ENCODE data around the gene CSF2RB.

Gene CSF2RB

GRCh38 chr22:36873614-36874308, 39.7 kb upstream of the CSF2RB start:
- Histone ChIP-seq H3K27ac (ENCODE audit: low read depth, low read length) (no peak overlapping the region), H3K27me3 (ENCODE audit: insufficient read depth, low read length) (peaks cover 16% of the 10 kb centered on the region), H3K4me1 (ENCODE audit: control insufficient read depth, insufficient read depth, low read length, unreplicated experiment) (peaks cover 7% of the 10 kb centered on the region), H3K4me3 (ENCODE audit: low read depth, low read length) (no peak overlapping the region), H2AFZ (ENCODE audit: low read length, unreplicated experiment) (no peak overlapping the region), H3K79me2 (ENCODE audit: control insufficient read depth, insufficient read depth, low read length, unreplicated experiment) (no peaks in the 10 kb centered on the region), H3K36me3 (ENCODE audit: insufficient read depth, low read length) (no peaks in the 10 kb centered on the region)

DNA sequence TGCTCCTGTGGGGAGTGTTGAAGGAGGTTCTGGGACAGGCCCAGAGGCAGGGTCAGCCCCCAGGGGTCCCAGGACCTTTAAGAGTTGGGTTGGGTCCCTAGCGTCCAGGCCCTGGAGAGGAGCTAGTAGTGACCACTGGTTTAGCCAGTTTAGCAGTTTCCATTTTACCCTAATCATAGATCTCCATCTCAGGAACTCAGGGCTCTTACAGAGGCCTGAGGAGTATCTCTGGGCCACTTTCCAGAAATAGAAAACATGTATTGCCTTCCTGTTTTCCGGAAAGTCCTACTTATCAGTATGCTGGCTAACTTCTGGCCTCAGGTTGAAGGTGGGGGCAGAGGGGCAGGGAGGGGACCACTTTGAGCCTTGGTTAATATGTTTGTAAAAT, 39.1 kb upstream of the CSF2RB start:
- no peak overlapping the region for H3K4me3 ChIP-seq (ENCODE audit: low read depth, low read length)
- no peaks in the 10 kb centered on the region for H3K79me2 ChIP-seq (ENCODE audit: control insufficient read depth, insufficient read depth, low read length, unreplicated experiment)
- no peak overlapping the region for H2AFZ ChIP-seq (ENCODE audit: low read length, unreplicated experiment)
- H3K36me3 ChIP-seq (ENCODE audit: insufficient read depth, low read length), result no peaks in the 10 kb centered on the region
- H3K27me3 ChIP-seq (ENCODE audit: insufficient read depth, low read length), result peaks cover 20% of the 10 kb centered on the region
- H3K4me1 ChIP-seq (ENCODE audit: control insufficient read depth, insufficient read depth, low read length, unreplicated experiment), result peaks cover 7% of the 10 kb centered on the region
- no peak overlapping the region for H3K27ac ChIP-seq (ENCODE audit: low read depth, low read length)

- H3K36me3 ChIP-seq (ENCODE audit: insufficient read depth, low read length), result no peaks in the 10 kb centered on the region
- peaks cover 24% of the 10 kb centered on the region for H3K27me3 ChIP-seq (ENCODE audit: insufficient read depth, low read length)
- H3K27ac ChIP-seq (ENCODE audit: low read depth, low read length), result no peak overlapping the region
These were observed 38.7 kb upstream of the CSF2RB start for GRCh38 chr22:36874736-36875135.

GRCh38 chr22:36875741-36876140, 37.7 kb upstream of the CSF2RB start:
- no peak overlapping the region for H3K4me3 ChIP-seq (ENCODE audit: low read depth, low read length)
- H3K79me2 ChIP-seq (ENCODE audit: control insufficient read depth, insufficient read depth, low read length, unreplicated experiment), result no peaks in the 10 kb centered on the region
- H3K27me3 ChIP-seq (ENCODE audit: insufficient read depth, low read length), result peaks cover 22% of the 10 kb centered on the region
- no peaks in the 10 kb centered on the region for H3K36me3 ChIP-seq (ENCODE audit: insufficient read depth, low read length)
- H3K27ac ChIP-seq (ENCODE audit: low read depth, low read length), result no peak overlapping the region
- no peak overlapping the region for H2AFZ ChIP-seq (ENCODE audit: low read length, unreplicated experiment)
- peaks cover 7% of the 10 kb centered on the region for H3K4me1 ChIP-seq (ENCODE audit: control insufficient read depth, insufficient read depth, low read length, unreplicated experiment)

More at GRCh38 chr22:36874736-36875135, 38.7 kb upstream of the CSF2RB start:
- H2AFZ ChIP-seq (ENCODE audit: low read length, unreplicated experiment), result no peak overlapping the region
- H3K4me3 ChIP-seq (ENCODE audit: low read depth, low read length), result no peak overlapping the region
- H3K4me1 ChIP-seq (ENCODE audit: control insufficient read depth, insufficient read depth, low read length, unreplicated experiment), result peaks cover 7% of the 10 kb centered on the region
- H3K79me2 ChIP-seq (ENCODE audit: control insufficient read depth, insufficient read depth, low read length, unreplicated experiment), result no peaks in the 10 kb centered on the region

GRCh38 chr22:36879775-36880174, 33.7 kb upstream of the CSF2RB start:
- Histone ChIP-seq H3K27ac (ENCODE audit: low read depth, low read length) (no peak overlapping the region), H3K79me2 (ENCODE audit: control insufficient read depth, insufficient read depth, low read length, unreplicated experiment) (no peaks in the 10 kb centered on the region), H3K4me3 (ENCODE audit: low read depth, low read length) (no peak overlapping the region), H3K4me1 (ENCODE audit: control insufficient read depth, insufficient read depth, low read length, unreplicated experiment) (no peaks in the 10 kb centered on the region), H3K27me3 (ENCODE audit: insufficient read depth, low read length) (peaks cover 22% of the 10 kb centered on the region), H3K36me3 (ENCODE audit: insufficient read depth, low read length) (no peaks in the 10 kb centered on the region), H2AFZ (ENCODE audit: low read length, unreplicated experiment) (no peak overlapping the region)

DNA sequence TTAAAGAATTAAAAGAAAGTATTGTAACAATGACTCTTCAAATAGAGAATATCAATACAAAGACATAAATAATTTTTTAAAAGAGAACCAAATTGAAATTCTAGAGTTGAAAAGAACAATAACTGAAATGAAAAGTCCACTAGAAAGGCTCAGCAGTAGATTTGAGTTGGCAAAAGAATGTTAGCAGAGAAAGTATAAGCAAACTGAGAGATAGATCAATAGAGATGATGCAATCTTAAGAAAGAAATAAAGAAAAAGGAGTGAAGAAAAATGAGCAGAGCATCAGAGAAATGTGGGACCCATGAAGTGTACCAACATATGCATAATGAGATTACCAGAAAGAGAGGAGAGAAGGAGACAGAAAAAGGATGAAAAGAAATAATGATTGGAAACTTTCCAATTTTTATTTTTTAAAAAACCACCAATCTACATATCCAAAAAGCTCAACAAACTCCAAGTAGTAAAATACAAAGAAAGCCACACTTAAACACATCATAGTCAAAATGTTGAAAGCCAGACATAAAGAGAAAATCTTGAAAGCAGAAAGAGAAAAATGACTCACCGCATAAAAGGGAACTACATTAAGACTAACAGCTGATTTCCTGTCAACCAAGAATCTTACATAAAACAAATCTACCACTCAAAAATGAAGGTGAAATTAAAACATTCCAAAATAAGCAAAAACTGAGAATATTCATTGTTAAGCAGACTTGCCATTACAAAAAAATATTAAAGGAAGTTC, 31.8 kb upstream of the CSF2RB start:
- Histone ChIP-seq H3K79me2 (ENCODE audit: control insufficient read depth, insufficient read depth, low read length, unreplicated experiment) (no peaks in the 10 kb centered on the region), H3K36me3 (ENCODE audit: insufficient read depth, low read length) (no peaks in the 10 kb centered on the region), H3K4me1 (ENCODE audit: control insufficient read depth, insufficient read depth, low read length, unreplicated experiment) (no peaks in the 10 kb centered on the region), H3K27me3 (ENCODE audit: insufficient read depth, low read length) (peaks cover 22% of the 10 kb centered on the region), H2AFZ (ENCODE audit: low read length, unreplicated experiment) (no peak overlapping the region), H3K27ac (ENCODE audit: low read depth, low read length) (no peak overlapping the region), H3K4me3 (ENCODE audit: low read depth, low read length) (no peak overlapping the region)

DNA sequence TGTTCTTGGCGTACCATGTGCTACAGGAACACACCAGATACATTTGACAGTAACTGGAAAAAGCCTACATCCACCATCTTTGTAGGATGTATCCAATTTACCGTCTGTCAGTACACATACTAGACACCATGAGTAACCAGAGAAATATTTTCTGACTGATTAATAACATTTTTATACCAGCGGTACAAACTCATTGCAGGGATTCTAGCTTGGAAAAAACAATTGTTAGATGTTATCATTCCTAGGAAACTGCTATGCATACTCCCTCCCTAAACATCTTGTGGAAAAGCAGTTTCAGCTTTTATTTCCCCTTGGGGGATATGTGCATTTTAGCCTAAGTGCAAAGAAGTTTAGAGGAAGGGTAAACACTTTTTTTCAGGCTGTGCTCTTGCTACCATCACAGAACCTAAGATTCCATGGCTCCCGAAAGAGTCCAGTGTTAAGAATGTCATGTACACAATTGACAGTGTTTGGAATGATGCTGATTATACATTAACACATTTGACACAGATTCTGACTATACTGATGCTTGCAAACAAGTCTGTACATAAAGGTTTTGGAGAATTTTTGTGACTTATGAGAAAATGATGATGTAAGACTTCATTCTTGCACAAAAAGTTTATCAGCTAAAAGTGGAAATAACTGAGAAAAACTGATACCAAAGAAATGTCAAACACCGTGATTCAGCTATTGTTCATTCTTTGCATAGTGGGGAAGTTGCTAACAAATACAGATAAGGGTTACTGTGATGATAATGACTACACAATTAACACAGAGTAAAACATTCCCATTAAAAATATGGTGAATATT, 28.9 kb upstream of the CSF2RB start:
- Histone ChIP-seq H3K79me2 (ENCODE audit: control insufficient read depth, insufficient read depth, low read length, unreplicated experiment) (no peaks in the 10 kb centered on the region), H3K27me3 (ENCODE audit: insufficient read depth, low read length) (peaks cover 6% of the 10 kb centered on the region; the same call in 1 of the 2 replicates), H3K4me3 (ENCODE audit: low read depth, low read length) (no peak overlapping the region), H3K4me1 (ENCODE audit: control insufficient read depth, insufficient read depth, low read length, unreplicated experiment) (no peaks in the 10 kb centered on the region), H2AFZ (ENCODE audit: low read length, unreplicated experiment) (no peak overlapping the region), H3K27ac (ENCODE audit: low read depth, low read length) (no peak overlapping the region), H3K36me3 (ENCODE audit: insufficient read depth, low read length) (no peaks in the 10 kb centered on the region)

GRCh38 chr22:36885474-36885873, 28.0 kb upstream of the CSF2RB start:
- H3K27ac ChIP-seq (ENCODE audit: low read depth, low read length), result no peak overlapping the region
- no peak overlapping the region for H2AFZ ChIP-seq (ENCODE audit: low read length, unreplicated experiment)
- no peaks in the 10 kb centered on the region for H3K79me2 ChIP-seq (ENCODE audit: control insufficient read depth, insufficient read depth, low read length, unreplicated experiment)
- H3K4me1 ChIP-seq (ENCODE audit: control insufficient read depth, insufficient read depth, low read length, unreplicated experiment), result no peaks in the 10 kb centered on the region
- no peaks in the 10 kb centered on the region for H3K36me3 ChIP-seq (ENCODE audit: insufficient read depth, low read length)
- H3K4me3 ChIP-seq (ENCODE audit: low read depth, low read length), result no peak overlapping the region
- H3K27me3 ChIP-seq (ENCODE audit: insufficient read depth, low read length), result no peaks in the 10 kb centered on the region; the same call in 1 of the 2 replicates

DNA sequence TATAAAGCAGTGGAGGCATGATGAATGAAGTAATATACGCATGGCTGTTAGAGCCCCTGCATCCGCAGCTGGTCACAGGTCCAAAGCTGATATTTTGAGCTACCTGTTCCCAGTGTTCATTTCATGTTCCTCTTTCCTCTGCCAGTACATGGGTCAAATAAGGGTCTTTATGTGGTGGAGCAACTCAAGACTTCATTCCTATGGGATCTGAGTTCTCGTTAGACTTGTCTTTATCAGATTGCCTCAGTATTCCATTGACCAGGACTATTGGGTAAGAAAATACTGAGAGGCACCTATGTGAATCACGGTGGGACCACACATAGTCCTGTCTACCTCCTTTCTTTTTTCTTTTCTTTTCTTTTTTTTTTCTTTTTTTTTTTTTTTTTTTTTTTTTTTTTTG, 27.4 kb upstream of the CSF2RB start:
- H3K27ac ChIP-seq (ENCODE audit: low read depth, low read length), result no peak overlapping the region
- no peaks in the 10 kb centered on the region; the same call in 1 of the 2 replicates for H3K27me3 ChIP-seq (ENCODE audit: insufficient read depth, low read length)
- H3K36me3 ChIP-seq (ENCODE audit: insufficient read depth, low read length), result no peaks in the 10 kb centered on the region
- H2AFZ ChIP-seq (ENCODE audit: low read length, unreplicated experiment), result no peak overlapping the region
- H3K79me2 ChIP-seq (ENCODE audit: control insufficient read depth, insufficient read depth, low read length, unreplicated experiment), result no peaks in the 10 kb centered on the region
- H3K4me1 ChIP-seq (ENCODE audit: control insufficient read depth, insufficient read depth, low read length, unreplicated experiment), result no peaks in the 10 kb centered on the region
- H3K4me3 ChIP-seq (ENCODE audit: low read depth, low read length), result no peak overlapping the region

GRCh38 chr22:36887162-36887561, 26.3 kb upstream of the CSF2RB start:
- H3K4me1 ChIP-seq (ENCODE audit: control insufficient read depth, insufficient read depth, low read length, unreplicated experiment), result no peaks in the 10 kb centered on the region
- no peaks in the 10 kb centered on the region for H3K79me2 ChIP-seq (ENCODE audit: control insufficient read depth, insufficient read depth, low read length, unreplicated experiment)

More at GRCh38 chr22:36887162-36887561, 26.3 kb upstream of the CSF2RB start:
- no peak overlapping the region for H2AFZ ChIP-seq (ENCODE audit: low read length, unreplicated experiment)
- no peak overlapping the region for H3K4me3 ChIP-seq (ENCODE audit: low read depth, low read length)
- H3K36me3 ChIP-seq (ENCODE audit: insufficient read depth, low read length), result no peaks in the 10 kb centered on the region
- H3K27me3 ChIP-seq (ENCODE audit: insufficient read depth, low read length), result peaks cover 11% of the 10 kb centered on the region; the same call in 1 of the 2 replicates
- H3K27ac ChIP-seq (ENCODE audit: low read depth, low read length), result no peak overlapping the region
